GM18505 (cell line): ENCODE data around the gene AP5B1.

Source experiments
- ATAC-seq: cut with Tn5 transposase; IDR thresholded peaks from one replicate; pipeline ENCODE4 v1.9.1; 2021; ENCODE audit not compliant: unreplicated experiment
- POLR2A ChIP-seq: IDR thresholded peaks from 4 replicates; pipeline ENCODE4 v1.6.1; 2011; ENCODE audit warnings: borderline replicate concordance; ENCODE audit not compliant: insufficient read depth, insufficient read length; ENCODE audit errors: extremely low read depth

AP5B1 gene

GRCh38 chr11:65780770-65781151 is at the start of gene AP5B1:
AP5B1 (minus strand) TSS chr11:65780976; CDS start chr11:65780591, 385 bp downstream.
- ATAC-seq = peak; percentile 53
- peak; percentile 41 for TF ChIP-seq POLR2A

- no peak for ATAC-seq
- no peak for TF ChIP-seq POLR2A
Observed at GRCh38 chr11:65829459-65829858, 48.7 kb upstream of the AP5B1 start.

GRCh38 chr11:65826984-65827735 is 46.4 kb upstream of the AP5B1 start:
- no peak for ATAC-seq
- TF ChIP-seq POLR2A = no peak

- ATAC-seq = no peak
- TF ChIP-seq POLR2A = no peak
Observed at GRCh38 chr11:65822776-65823528, 42.2 kb upstream of the AP5B1 start.

GRCh38 chr11:65821107-65821506 is 40.3 kb upstream of the AP5B1 start:
- no peak for ATAC-seq
- TF ChIP-seq POLR2A = no peak

- no peak for TF ChIP-seq POLR2A
- ATAC-seq = peak; percentile 79
Observed at GRCh38 chr11:65817835-65818680, 37.3 kb upstream of the AP5B1 start.

- ATAC-seq = no peak
Observed at GRCh38 chr11:65817312-65817834, 36.6 kb upstream of the AP5B1 start.

GRCh38 chr11:65816696-65817095 is 35.9 kb upstream of the AP5B1 start:
- ATAC-seq = no peak
- TF ChIP-seq POLR2A = no peak

More at GRCh38 chr11:65817312-65817834, 36.6 kb upstream of the AP5B1 start:
- TF ChIP-seq POLR2A = no peak

- ATAC-seq = no peak
- TF ChIP-seq POLR2A = no peak
Observed at GRCh38 chr11:65814986-65815565, 34.3 kb upstream of the AP5B1 start.

GRCh38 chr11:65814131-65814985 is 33.6 kb upstream of the AP5B1 start:
- no peak for TF ChIP-seq POLR2A
- no peak for ATAC-seq

GRCh38 chr11:65811764-65812475 is 31.1 kb upstream of the AP5B1 start:
- ATAC-seq = no peak
- no peak for TF ChIP-seq POLR2A
